ENCODE results near the gene DENND2C. TPM values are rescaled to one million over a fixed set of nuclear protein-coding genes. Genes with fewer than 3 reads are reported as not detected.

Gene DENND2C
- total RNA-seq, 1 donor from 2014 or later: 3.2 TPM

DNA sequence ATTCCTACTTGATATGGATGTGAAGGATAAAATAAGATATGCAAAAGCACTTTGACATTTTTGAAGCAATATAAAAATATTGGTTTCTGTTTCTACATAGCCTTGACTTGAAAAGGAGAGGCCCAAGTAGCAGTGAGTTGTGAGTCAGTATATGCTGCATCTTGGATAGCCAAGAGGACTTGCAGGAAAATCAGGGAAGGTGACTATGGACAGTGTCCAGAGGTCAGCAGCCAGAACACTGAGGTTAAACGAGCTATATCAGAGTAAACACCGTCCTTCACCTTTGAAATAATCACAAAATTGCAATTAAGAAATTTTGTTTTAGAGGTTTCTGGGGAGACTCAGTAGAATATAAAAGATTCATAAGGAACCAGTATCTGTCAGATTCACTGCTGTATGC is 32.1 kb upstream of the DENND2C start:
- Histone ChIP-seq H3K36me3 (peaks cover 22% of the 10 kb centered on the region), H3K27ac (replicated peaks) (no peak overlapping the region), H3K27me3 (ENCODE audit: low read depth) (no peaks in the 10 kb centered on the region), H3K4me3 (no peak overlapping the region), H3K4me1 (no peaks in the 10 kb centered on the region), H3K9me3 (replicated peaks) (no peaks in the 10 kb centered on the region)
- intact Hi-C loops (cut with micrococcal nuclease): no loop called here
- TF ChIP-seq, protein P1, sequence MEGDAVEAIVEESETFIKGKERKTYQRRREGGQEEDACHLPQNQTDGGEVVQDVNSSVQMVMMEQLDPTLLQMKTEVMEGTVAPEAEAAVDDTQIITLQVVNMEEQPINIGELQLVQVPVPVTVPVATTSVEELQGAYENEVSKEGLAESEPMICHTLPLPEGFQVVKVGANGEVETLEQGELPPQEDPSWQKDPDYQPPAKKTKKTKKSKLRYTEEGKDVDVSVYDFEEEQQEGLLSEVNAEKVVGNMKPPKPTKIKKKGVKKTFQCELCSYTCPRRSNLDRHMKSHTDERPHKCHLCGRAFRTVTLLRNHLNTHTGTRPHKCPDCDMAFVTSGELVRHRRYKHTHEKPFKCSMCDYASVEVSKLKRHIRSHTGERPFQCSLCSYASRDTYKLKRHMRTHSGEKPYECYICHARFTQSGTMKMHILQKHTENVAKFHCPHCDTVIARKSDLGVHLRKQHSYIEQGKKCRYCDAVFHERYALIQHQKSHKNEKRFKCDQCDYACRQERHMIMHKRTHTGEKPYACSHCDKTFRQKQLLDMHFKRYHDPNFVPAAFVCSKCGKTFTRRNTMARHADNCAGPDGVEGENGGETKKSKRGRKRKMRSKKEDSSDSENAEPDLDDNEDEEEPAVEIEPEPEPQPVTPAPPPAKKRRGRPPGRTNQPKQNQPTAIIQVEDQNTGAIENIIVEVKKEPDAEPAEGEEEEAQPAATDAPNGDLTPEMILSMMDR (IDR thresholded peaks at IDR 0.05; ENCODE audit: borderline replicate concordance): no peak
- no peak for DNase-seq

DNA sequence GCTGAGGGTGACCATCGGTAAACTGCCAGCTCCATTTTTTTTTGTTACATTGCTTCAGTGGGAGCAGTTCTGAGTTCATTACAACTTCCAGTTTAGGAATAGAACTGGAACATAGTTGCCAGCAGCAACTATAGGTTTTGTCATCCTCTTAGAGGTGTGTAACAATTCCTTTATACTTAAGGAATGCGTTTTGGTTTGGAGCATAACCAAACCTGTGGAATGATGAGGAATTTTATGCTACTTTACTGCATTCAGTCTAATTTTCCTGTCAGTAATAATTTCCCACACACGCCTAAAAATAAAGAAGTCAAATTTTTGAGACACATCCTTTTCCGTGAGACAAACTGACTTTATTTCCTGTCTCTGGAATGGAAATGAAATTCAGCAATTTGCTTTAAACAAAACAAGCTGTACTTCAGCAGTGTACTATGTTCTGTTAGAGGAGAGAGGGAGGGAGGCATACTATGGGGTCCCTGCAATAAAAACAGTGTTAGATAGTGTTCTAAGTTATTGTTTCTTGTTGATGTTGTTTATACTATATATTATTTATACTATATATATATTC is 30.3 kb upstream of the DENND2C start:
- TF ChIP-seq, protein P1 (IDR thresholded peaks at IDR 0.05; ENCODE audit: borderline replicate concordance): no peak
- H3K4me3 ChIP-seq: no peak overlapping the region
- H3K27ac ChIP-seq (replicated peaks): no peak overlapping the region
- no peaks in the 10 kb centered on the region for H3K27me3 ChIP-seq (ENCODE audit: low read depth)
- intact Hi-C loops (cut with micrococcal nuclease): no loop called here
- no peaks in the 10 kb centered on the region for H3K9me3 ChIP-seq (replicated peaks)
- no peaks in the 10 kb centered on the region for H3K4me1 ChIP-seq
- peaks cover 5% of the 10 kb centered on the region for H3K36me3 ChIP-seq
- DNase-seq: no peak

DNA sequence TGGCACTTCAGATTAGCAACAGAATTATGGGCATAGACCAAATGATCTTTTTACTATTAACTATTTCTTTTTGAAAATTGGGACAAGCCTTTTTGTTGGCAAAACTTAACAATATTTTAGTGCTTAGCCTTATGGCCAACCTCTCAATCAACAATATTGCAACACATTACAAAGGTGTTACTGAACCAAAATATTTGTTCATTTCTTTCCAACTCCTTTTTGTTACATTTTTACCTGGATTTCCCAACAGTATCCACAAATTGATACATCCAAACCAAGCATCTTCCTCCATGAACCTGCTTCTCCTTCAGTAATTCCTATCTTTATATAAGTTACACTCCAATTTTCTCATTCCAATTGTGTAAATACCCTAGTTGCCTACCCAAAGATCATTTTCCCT is 27.0 kb upstream of the DENND2C start:
- intact Hi-C loops (cut with micrococcal nuclease): no loop called here
- TF ChIP-seq, protein P1 (IDR thresholded peaks at IDR 0.05; ENCODE audit: borderline replicate concordance): no peak
- Histone ChIP-seq H3K27me3 (ENCODE audit: low read depth) (no peaks in the 10 kb centered on the region), H3K9me3 (replicated peaks) (no peaks in the 10 kb centered on the region), H3K4me1 (no peaks in the 10 kb centered on the region), H3K36me3 (no peaks in the 10 kb centered on the region), H3K27ac (replicated peaks) (no peak overlapping the region), H3K4me3 (no peak overlapping the region)
- no peak for DNase-seq

DNA sequence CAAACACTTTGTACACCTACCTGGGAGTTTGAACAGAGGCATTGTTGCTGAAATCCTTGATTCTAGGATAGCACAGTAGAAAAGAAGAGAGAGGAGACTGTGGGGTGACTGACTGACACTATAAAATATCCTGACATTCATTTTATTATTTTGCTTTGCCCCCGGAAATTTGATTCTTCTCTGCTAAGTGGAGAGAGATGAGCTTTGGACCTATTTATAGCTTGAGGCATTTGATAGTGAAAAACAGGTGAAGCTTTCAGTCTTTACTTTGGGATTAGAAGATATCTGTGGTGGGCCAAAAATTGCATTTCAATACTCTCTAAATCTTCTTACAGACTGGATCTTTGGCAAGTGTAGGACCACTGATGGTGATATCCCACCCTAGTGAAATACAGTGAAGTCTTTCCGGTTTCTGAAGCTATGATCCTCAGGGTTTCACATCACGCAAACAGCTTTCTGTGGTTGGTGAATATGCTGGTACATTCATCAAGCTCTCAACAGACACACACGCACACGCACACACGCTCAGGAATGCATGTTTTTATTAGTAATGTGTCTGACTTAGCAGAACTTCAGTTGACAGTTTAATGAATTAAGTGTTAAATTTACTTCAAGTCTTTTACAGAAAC is 25.7 kb upstream of the DENND2C start, which contains the start of gene AMPD1:
Gene AMPD1, minus strand, starts transcription at position 117 of the 629 bp plus-strand sequence. Its CDS starts 75 bp downstream, at position 42.
- Histone ChIP-seq H3K4me1 (no peaks in the 10 kb centered on the region), H3K9me3 (replicated peaks) (no peaks in the 10 kb centered on the region), H3K4me3 (no peak within 1 kb of the TSS), H3K36me3 (no peaks in the 10 kb centered on the region), H3K27me3 (ENCODE audit: low read depth) (no peaks in the 10 kb centered on the region), H3K27ac (replicated peaks) (no peak within 1 kb of the TSS)
- TF ChIP-seq, protein P1 (IDR thresholded peaks at IDR 0.05; ENCODE audit: borderline replicate concordance): no peak
- intact Hi-C loops (cut with micrococcal nuclease): no loop called here
- DNase-seq: no peak

DNA sequence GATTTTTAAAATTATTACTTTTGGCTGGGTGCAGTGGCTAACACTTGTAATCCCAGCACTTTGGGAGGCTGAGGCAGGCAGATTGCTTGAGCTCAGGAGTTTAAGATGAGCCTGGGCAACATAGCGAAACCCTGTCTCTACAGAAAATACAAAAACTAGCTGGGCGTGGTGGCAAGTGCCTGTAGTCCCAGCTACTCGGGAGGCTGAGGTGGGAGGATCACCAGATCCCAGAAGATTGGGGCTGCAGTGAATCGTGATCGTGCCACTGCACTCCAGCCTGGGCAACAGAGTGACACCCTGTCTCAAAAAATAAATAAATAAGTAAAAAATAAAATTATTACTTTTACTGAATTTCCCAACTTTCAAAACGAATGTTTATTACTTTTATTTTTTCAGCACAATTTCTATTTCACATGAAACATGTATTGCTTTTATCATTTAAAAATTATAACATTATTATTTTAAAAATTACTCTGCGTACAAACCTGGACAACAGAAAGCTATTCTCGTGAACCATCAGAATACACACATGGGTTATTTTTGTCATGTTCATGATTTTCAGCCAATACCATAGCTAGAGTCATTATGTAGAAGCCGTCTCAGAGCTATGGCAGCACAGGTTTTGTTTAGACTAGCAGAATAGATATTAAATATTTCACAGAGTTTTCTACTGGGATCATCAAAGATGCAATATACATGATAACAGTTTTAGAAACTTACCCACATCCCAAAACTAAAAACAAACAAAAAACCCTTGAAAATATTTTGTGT is 24.9 kb upstream of the DENND2C start:
- TF ChIP-seq, protein P1 (IDR thresholded peaks at IDR 0.05; ENCODE audit: borderline replicate concordance): no peak
- Histone ChIP-seq H3K9me3 (replicated peaks) (no peaks in the 10 kb centered on the region), H3K27me3 (ENCODE audit: low read depth) (peaks cover 2% of the 10 kb centered on the region), H3K36me3 (no peaks in the 10 kb centered on the region), H3K4me3 (no peak overlapping the region), H3K27ac (replicated peaks) (no peak overlapping the region), H3K4me1 (no peaks in the 10 kb centered on the region)
- DNase-seq: no peak
- intact Hi-C loops (cut with micrococcal nuclease): no loop called here
